Activated CD8-positive, alpha-beta memory T cell treated with anti-CD3 and anti-CD28 coated beads, Interleukin-2, amount 50 U/mL, for 24 hours (primary cell): ENCODE measurements around the gene TM7SF2.
A peak's percentile ranks its signal among the peaks of the same experiment; 100 is the strongest.

Experiments used
- DNase-seq: peaks from one replicate; pipeline ENCODE4 v3.0.0-alpha.2; 2020; ENCODE audit errors: extremely low read depth

The TM7SF2 gene

DNA sequence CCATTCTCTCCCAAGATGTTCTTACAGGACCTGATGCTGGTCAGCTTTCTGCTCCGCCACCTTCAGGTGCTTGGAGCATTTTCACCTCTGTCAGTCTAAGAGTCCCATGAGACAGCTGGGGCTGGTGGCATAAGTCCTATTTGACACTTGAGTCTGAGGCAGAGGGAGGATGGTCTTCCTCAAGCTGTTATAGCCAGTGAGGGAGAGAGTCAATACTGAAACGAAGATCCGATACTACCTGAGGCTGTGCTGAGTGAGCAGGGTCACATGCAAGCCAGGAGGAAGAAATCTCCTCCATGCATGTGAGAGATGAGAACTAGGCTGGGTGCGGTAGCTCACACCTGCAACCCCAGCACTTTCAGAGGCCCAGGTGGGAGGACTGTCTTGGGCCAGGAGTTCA lies 22.1 kb upstream of the TM7SF2 start:
- no peak for DNase-seq

DNA sequence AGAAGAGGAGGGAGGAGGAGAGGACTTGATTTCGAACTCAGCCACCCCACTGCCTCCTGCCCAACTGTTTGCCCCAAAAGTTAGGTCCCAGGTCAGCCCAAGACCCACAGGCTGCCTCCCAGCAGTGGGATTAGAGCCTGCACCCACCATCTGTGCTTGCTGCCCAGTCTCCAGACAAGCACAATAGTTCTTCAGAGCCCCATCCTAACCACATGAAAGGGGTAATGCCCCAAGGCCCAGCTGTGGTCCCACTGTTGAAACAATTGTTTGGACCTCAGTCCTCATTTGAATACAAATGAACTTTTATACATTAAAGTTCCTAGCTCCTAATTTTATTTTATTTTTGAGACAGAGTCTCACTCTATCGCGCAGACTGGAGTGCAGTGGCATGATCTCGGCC lies 21.0 kb upstream of the TM7SF2 start:
- DNase-seq: no peak

DNA sequence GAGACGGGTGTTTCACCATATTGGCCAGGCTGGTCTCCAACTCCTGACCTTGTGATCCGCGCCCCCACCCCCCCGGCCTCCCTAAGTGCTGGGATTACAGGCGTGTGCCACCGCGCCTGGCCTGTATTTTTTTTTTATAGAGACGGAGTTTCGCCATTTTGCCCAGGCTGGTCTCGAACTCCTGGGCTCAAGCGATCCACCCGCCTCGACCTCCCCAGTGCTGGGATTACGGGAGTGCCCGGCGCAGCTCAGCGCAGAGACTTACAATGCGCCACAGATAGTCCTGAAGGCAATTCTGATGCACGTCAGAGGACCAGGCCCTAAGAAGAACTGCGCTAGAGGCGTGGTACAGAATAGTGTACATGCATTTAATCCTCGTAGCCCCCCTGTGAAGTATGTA lies 16.2 kb upstream of the TM7SF2 start:
- DNase-seq: no peak

DNA sequence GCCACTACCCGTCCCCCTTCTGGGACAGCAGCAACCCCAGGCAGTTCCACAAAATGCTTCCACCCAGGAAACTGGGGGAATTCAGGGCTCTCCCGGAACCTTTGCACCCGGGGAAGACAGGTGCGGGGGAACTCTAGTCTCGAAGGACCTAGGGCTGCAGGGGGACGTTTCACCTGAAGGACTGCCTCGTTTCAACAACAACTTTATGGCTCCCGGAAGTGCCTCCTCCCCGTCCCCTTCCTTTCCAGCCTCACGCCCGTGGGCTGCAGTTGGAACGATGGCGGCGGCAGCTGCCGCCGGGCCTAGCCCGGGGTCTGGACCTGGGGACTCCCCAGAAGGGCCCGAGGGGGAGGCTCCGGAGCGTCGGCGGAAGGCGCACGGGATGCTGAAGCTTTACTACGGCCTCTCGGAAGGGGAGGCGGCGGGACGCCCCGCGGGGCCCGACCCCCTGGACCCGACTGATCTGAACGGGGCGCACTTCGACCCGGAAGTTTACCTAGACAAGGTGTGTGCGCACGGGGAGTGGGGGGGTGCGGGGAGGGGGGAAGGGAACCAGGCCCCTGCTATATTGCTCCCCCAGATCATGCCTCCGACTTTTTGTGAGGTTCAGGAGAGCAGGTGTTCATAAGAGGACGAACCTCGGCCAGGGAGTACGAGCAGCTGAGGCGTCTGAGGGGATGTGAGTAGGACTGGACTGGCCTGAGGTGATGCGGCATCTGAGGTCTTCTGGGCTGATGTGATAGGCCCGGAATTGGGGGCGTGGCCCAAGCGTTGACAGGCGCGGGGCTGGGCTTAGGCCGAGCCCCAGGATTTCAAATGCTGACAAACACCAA lies 15.5 kb upstream of the TM7SF2 start, which contains the start of gene VPS51:
VPS51 (plus strand) TSS at position 241 of the 833 bp plus-strand sequence; CDS start at position 278, 37 bp downstream.
- DNase-seq: peak; percentile 65

DNA sequence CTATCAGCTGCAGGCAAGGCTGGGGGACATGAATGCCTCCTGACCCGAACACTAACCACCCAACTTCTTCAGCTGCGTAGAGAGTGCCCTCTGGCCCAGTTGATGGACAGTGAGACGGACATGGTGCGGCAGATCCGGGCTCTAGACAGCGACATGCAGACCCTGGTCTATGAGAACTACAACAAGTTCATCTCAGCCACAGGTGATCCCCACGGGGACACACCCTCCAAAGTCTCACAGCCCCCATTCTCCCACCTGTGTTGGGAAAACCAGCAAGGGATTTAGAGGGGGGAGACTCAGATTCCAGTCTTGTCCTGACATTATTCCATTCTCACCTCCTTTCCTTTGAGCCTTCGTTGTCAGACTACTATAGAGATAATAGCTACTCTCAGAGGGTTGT lies 14.7 kb upstream of the TM7SF2 start:
- no peak for DNase-seq

DNA sequence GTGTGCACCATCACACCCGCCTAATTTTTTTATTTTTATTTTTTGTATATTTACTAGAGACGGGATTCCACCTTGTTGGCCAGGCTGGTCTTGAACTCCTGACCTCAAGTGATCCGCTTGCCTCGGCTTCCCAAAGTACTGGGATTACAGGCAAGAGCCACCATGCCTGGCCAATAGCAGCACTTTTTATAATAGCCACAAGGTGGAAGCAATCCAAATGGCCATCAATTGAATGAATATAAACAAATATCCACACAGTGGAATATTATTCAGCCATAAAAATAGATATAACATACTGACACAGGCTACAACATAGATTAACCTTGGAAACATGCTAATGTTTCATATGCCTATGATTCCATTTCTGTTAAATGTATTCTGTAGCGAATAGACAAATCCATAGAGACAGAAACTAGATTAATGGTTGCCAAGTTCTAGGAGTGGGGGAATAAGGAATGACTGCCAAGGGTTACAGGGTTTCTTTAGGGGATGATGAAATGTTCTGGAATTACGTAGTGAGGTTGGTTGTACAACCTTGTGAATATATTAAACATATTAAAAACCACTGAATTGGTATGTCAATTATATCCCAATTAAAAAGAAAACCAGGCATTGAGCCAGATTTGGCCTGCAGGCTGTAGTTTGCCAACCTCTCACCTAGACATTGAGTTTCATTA lies 10.9 kb upstream of the TM7SF2 start:
- no peak for DNase-seq

DNA sequence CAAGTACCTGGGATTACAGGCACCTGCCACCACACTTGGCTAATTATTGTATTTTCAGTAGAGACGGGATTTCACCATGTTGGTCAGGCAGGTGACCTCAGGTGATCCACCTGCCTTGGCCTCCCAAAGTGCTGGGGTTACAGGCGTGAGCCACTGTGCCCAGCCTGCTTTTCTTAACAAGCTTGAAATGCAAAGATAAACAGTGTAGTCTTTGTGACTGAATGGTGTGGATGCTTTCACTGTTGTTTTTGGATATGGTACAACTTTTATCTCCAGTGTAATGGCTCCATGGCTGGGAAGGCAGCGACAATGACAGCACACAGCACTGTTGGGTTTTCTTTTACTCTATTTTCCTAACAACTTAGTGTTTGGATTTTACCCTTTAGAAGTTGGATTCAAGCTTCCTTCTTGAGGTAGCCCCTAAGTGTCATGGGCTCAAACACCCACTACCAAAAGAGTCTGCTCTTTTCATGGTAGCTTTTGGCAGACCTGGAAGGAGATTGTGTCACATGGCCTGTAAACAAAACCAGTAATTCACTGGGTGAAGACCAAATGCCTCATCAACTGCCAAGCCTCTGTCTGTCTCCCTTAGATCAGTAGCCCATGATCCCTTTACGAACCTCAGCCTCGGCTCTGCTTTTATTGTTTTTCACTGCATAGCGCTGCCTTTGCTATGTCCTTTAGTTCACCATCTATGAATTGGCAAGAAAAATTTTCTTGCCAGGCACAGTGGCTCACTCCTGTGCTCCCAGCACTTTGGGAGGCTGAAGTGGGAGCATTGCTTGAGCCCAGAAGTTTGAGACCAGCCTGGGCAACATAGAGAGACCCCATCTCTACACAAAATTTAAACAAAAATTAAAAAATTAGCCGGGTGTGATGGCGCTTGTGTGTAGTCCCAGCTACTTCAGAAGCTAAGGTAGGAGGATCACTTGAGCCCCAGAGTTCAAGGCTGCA lies 9.3 kb upstream of the TM7SF2 start:
- no peak for DNase-seq

DNA sequence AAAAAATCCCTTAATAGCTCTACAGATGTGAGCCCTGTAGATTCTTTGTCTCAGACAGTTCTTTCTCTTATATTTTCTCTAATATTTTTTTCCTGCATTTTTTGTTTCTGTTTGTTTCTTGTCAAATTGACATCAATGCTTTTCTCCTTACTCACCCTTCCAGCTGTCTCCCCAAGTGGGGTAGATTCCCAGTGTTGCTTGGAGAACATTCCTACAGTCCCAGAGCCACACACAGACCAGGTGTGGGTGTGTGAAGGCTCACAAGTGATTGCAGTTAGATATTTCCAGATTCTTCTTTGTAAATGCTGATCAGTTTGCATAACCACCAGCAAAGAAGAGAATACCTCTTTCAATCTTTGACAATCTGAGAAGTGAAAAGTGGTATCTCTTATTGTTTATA lies 8.2 kb upstream of the TM7SF2 start:
- DNase-seq: no peak

DNA sequence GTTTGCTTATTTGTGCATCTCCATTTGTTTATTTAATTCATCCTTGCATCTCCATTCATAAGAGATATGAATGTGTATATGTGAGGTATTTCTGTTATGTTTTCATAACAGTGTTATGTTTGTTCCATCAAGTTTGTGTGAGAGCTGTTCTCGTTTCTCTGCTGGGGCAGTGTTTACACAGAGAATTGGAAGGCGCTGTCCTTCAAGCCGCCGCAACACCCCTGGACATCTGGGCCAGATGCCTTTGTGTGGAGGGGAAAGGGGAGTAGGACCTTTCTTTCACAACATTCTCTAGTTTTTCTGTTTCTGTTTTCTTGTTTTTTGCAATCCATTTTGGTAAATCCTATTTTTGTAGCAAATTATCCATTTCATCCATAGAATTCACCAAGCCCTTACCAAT lies 7.0 kb upstream of the TM7SF2 start:
- no peak for DNase-seq

DNA sequence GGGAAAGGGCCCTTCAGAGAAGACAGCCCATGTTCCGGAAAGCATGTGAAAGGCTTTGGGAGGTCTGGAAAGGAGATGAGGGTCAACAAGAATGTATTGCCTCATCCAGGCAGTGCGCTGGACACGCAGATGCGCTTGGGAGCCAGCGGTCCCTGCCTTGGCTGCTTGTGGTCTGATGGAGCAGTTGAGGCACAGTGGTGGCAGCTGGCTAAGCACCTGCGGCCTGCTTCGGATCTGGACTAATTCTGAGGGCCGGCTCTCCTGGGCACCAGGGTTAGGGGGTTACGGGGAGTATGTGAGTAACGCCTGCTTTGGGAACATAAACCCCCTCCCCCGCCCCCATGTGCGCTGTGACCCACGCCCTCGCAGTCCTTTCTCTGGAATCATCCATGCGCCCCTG lies 4.6 kb upstream of the TM7SF2 start:
- no peak for DNase-seq

DNA sequence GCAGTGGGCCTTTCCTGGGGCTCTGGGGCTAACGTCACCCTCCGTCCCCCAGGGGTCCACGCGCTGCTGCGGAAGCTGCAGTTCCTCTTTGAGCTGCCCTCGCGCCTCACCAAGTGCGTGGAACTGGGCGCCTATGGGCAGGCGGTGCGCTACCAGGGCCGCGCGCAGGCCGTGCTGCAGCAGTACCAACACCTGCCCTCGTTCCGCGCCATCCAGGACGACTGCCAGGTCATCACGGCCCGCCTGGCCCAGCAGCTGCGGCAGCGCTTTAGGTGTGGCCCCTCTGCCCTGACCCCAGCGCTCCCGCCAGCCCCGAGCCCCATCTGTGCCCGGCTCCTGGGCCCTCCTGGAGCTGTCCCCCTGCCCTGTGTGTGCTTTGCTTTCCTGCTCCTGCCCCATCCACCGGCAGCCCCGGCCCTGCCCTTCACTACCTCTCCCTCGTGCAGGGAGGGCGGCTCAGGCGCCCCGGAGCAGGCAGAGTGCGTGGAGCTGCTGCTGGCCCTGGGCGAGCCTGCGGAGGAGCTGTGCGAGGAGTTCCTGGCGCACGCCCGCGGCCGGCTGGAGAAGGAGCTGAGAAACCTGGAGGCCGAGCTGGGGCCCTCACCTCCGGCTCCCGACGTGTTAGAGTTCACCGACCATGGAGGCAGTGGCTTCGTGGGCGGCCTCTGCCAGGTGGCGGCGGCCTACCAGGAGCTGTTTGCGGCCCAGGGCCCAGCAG lies 3.8 kb upstream of the TM7SF2 start:
- no peak for DNase-seq

DNA sequence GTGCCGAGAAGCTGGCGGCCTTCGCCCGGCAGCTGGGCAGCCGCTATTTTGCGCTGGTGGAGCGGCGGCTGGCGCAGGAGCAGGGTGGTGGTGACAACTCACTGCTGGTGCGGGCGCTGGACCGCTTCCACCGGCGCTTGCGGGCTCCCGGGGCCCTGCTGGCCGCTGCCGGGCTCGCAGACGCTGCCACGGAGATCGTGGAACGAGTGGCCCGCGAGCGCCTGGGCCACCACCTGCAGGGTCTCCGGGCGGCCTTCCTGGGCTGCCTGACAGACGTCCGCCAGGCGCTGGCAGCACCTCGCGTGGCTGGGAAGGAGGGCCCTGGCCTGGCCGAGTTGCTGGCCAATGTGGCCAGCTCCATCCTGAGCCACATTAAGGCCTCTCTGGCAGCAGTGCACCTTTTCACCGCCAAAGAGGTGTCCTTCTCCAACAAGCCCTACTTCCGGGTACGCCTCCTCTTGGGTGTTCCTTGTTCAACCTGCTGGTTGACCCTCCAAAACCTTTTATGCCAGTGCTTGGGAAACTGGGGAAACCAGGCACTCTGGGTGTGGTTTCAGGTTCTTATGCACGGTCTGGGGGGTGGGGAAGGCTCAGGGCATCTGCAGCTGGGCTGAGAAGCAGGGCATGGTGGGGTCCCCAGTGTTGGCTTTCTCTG lies 3.1 kb upstream of the TM7SF2 start:
- no peak for DNase-seq

DNA sequence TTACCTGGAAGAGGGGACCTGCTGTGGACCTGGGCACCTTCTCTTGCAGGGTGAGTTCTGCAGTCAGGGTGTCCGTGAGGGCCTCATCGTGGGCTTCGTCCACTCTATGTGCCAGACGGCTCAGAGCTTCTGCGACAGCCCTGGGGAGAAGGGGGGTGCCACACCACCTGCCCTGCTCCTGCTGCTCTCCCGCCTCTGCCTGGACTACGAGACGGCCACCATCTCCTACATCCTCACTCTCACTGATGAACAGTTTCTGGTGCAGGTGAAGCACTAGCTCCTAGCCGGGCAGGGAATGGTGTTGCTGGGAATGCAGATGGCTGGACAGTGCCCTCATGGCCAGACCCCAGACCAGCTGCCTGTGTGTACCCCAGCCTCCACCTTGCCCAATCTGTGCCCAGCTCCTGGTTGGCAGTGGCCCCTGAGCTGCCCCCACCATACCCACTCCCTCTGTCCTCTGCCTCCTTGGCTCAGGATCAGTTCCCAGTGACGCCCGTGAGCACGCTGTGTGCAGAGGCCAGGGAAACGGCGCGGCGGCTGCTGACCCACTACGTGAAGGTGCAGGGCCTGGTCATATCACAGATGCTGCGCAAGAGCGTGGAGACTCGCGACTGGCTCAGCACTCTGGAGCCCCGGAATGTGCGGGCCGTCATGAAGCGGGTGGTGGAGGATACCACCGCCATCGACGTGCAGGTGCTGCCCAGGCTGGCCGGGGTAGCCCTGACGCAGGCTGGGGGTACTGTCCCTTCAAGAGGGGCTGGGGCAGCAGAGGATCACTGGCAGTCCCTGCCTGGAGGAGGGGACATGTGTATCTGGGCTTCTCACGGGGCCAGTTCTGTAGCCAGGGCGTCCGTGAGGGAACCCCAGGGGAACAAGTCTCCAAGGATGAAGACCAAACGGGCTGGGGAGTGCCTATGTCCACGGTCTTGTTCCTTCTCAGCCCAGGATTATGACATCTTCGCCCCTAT lies 2.2 kb upstream of the TM7SF2 start:
- DNase-seq: no peak

DNA sequence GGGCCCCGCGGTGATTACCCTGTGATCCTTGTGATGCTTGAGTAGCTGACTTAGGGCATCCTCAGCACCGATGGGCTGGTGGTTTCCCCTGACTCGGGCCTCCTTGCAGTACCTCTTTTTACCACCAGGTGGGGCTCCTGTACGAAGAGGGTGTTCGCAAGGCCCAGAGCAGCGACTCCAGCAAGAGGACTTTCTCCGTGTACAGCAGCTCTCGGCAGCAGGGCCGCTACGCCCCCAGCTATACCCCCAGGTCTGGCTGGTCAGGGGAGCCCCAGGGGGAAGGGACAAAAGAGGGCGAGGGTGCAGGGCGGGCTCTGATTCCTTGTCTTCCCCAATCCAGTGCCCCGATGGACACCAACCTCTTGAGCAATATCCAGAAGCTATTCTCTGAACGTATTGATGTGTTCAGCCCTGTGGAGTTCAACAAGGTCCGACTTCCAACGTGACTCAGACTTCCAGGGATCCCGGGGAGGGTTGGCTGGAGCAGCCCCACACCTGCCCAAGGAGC lies 1.3 kb upstream of the TM7SF2 start:
- peak; percentile 91 for DNase-seq

DNA sequence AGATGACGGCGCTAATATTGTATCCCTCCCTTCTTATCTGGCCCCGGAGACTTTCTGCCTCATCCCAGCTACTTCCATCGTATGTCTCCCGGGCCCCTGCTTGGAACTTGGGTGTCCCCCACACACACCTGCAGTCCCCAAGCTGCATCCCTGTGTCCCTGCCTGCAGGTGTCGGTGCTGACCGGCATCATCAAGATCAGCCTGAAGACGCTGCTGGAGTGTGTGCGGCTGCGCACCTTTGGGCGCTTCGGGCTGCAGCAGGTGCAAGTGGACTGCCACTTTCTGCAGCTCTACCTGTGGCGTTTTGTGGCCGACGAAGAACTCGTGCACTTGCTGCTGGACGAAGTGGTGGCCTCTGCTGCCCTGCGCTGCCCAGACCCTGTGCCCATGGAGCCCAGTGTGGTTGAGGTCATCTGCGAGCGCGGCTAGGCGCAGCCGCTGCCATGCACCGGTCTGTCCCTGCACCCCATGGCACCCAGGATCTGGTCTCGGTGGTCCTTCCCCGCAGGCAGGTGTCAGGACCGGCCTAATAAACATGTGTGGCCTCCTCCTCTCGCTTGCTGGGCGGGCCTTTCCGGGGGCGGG lies 421 bp upstream of the TM7SF2 start:
- no peak for DNase-seq

DNA sequence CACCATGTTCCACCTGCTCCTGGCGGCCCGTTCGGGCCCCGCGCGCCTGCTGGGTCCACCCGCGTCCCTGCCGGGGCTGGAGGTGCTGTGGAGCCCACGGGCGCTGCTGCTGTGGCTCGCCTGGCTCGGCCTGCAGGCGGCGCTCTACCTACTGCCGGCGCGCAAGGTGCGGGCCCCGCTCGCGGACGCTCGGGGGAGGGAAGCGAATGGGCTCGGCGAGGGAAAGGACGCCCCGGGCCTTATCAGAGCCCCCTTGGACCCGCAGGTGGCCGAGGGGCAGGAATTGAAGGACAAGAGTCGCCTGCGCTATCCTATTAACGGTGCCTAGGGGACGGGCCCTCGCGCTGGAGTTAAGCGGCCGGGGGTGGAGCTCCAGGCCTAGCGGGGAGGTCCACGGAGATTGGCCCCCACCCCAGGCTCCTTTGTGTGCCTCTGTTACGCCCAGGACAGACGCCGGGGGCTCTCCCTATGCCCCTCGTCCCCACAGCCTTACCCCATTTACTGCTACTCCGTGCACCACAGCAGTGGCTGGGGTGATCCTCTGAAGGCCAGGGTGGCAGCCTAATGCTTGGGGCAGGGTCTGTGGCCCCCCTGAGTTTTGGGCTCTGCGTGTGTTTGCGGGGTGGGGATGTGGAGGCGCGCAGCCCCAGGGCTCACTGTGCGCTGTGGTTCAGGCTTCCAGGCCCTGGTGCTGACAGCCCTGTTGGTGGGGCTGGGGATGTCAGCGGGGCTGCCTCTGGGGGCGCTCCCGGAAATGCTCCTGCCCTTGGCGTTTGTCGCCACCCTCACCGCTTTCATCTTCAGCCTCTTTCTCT lies 1.1 kb downstream of the TM7SF2 start:
- DNase-seq: no peak

DNA sequence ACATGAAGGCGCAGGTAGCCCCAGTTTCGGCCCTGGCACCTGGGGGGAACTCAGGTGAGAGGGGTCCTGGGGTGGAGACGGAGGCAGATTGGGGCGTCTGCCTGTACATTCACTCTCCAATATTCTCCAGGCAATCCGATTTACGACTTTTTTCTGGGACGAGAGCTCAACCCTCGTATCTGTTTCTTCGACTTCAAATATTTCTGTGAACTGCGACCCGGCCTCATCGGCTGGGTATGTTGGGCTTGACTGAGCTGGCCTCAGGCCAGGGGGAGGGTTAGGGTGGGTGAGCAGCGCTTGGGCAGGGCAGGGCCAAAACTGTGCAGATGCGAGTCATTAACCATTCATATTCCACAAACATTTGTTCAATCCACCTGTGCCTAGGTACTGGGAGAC lies 1.7 kb downstream of the TM7SF2 start:
- DNase-seq: no peak

DNA sequence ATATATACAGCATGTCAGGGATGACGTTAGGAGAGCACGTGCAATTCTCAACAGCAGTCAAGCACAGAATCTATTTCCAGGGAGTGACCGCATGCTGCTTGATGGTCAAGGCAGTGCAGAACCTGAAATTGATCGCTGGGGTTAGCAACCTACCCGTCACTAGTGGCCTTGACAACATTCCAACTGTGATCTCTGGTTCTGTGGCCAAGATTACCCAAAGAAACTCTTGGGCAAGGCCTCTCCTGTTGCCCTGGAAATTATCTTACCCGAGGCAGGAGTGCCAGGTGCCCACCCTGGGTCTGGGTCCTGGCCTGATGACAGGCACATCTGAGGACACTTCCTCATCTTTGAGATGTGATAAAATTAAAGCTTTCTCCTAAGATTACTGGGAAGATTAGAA lies 2.2 kb downstream of the TM7SF2 start:
- DNase-seq: no peak
